Measurements from ENCODE around the gene PIGR. TPM values are rescaled to one million over a fixed set of nuclear protein-coding genes. Genes with fewer than 3 reads are reported as not detected.

Gene PIGR
- total RNA-seq, 1 experiment from 2014 or later, result 2.6 TPM

- Histone ChIP-seq H3K27ac (ENCODE audit: low read depth, low read length) (no peak overlapping the region), H3K36me3 (ENCODE audit: control insufficient read depth in 1 of 2, insufficient read depth in 2 of 2, low read length in 2 of 2) (no peaks in the 10 kb centered on the region), H3K4me2 (ENCODE audit: low read length) (no peak overlapping the region), H2AFZ (ENCODE audit: low read depth, low read length, poor library complexity, severe bottlenecking) (no peak overlapping the region), H3K4me1 (ENCODE audit: control insufficient read depth in 1 of 2, insufficient read depth in 2 of 2, low read length in 2 of 2) (no peaks in the 10 kb centered on the region), H3K9ac (ENCODE audit: low read length) (no peak overlapping the region), H4K20me1 (ENCODE audit: insufficient read depth) (no peaks in the 10 kb centered on the region), H3K4me3 (replicated peaks in 1 of 2; ENCODE audit: low read depth in 1 of 2, low read length in 2 of 2) (no peak overlapping the region), H3K9me2 (ENCODE audit: insufficient read depth) (no peaks in the 10 kb centered on the region), H3K79me2 (ENCODE audit: insufficient read depth, low read length) (no peaks in the 10 kb centered on the region), H3K27me3 (ENCODE audit: insufficient read depth, low read length) (peaks cover 11% of the 10 kb centered on the region; the same call in 1 of the 2 replicates), H3K9me3 (ENCODE audit: control insufficient read depth in 1 of 2, insufficient read depth in 1 of 2, low read depth in 1 of 2, low read length in 2 of 2) (no peaks in the 10 kb centered on the region)
- intact Hi-C loops (cut with micrococcal nuclease), result no loop called here
- DNase-seq (ENCODE audit: low read depth, low spot score) (no peak), ATAC-seq (no peak)
- ChIA-PET POLR2A (no interaction called here), RAD21 (ENCODE audit: low non-redundant PET in 1 of 2, low total read pairs in 2 of 2, uncharacterized antibody in 2 of 2, unreplicated experiment in 2 of 2) (no interaction called here), CTCF (interaction anchor here (1.1 to 1.3 kb wide), 2 partner anchors 12 to 14 kb away, joined by 3 to 4 read pairs; no protein-coding TSS in a partner anchor)
- TF ChIP-seq YY1 (IDR thresholded peaks at IDR 0.05; ENCODE audit: extremely low read depth, insufficient replicate concordance, low read depth, low read length) (no peak), EZH2phosphoT487 (IDR thresholded peaks at IDR 0.05; ENCODE audit: borderline replicate concordance) (no peak), EZH2 (IDR thresholded peaks at IDR 0.05) (no peak), ZNF274 (IDR thresholded peaks at IDR 0.05; ENCODE audit: low read depth, low read length) (no peak)
- no TSS peak for BruUV-seq (replicated peaks)
Observed at GRCh38 chr1:206947255-206947654, 989 bp upstream of the PIGR start.

- BruUV-seq (replicated peaks), result no TSS peak
Observed at GRCh38 chr1:206945779-206946178, 487 bp downstream of the PIGR start.

More at GRCh38 chr1:206945779-206946178, 487 bp downstream of the PIGR start:
- Histone ChIP-seq H3K4me3 (replicated peaks in 1 of 2; ENCODE audit: low read depth in 1 of 2, low read length in 2 of 2) (no peak overlapping the region), H3K27me3 (ENCODE audit: insufficient read depth, low read length) (peaks cover 11% of the 10 kb centered on the region; the same call in 1 of the 2 replicates), H3K79me2 (ENCODE audit: insufficient read depth, low read length) (no peaks in the 10 kb centered on the region), H4K20me1 (ENCODE audit: insufficient read depth) (no peaks in the 10 kb centered on the region), H2AFZ (ENCODE audit: low read depth, low read length, poor library complexity, severe bottlenecking) (no peak overlapping the region), H3K9me2 (ENCODE audit: insufficient read depth) (no peaks in the 10 kb centered on the region), H3K27ac (ENCODE audit: low read depth, low read length) (no peak overlapping the region), H3K9ac (ENCODE audit: low read length) (no peak overlapping the region), H3K4me2 (ENCODE audit: low read length) (no peak overlapping the region), H3K36me3 (ENCODE audit: control insufficient read depth in 1 of 2, insufficient read depth in 2 of 2, low read length in 2 of 2) (no peaks in the 10 kb centered on the region), H3K4me1 (ENCODE audit: control insufficient read depth in 1 of 2, insufficient read depth in 2 of 2, low read length in 2 of 2) (no peaks in the 10 kb centered on the region), H3K9me3 (ENCODE audit: control insufficient read depth in 1 of 2, insufficient read depth in 1 of 2, low read depth in 1 of 2, low read length in 2 of 2) (no peaks in the 10 kb centered on the region)
- DNase-seq (ENCODE audit: low read depth, low spot score), result no peak
- ChIA-PET CTCF (interaction anchor here (0.9 to 2.6 kb wide), 2 partner anchors 10 to 33 kb away, joined by 3 to 14 read pairs; no protein-coding TSS in a partner anchor), POLR2A (interaction anchor here (0.6 kb wide), 1 partner anchor 19 kb away, joined by 8 read pairs; no protein-coding TSS in a partner anchor), RAD21 (ENCODE audit: low non-redundant PET in 1 of 2, low total read pairs in 2 of 2, uncharacterized antibody in 2 of 2, unreplicated experiment in 2 of 2) (no interaction called here)
- intact Hi-C loops (cut with micrococcal nuclease), result no loop called here
- ATAC-seq, result no peak
- TF ChIP-seq POLR2A (IDR thresholded peaks at IDR 0.05; ENCODE audit: borderline replicate concordance, extremely low read depth, insufficient read depth, insufficient read length), result no peak
- no peak for TF ChIP-seq ATF3 (IDR thresholded peaks at IDR 0.05)
- no peak for TF ChIP-seq EZH2phosphoT487 (IDR thresholded peaks at IDR 0.05; ENCODE audit: borderline replicate concordance)
- TF ChIP-seq ZFX (IDR thresholded peaks at IDR 0.05), result no peak
- no peak for TF ChIP-seq FOSL1 (IDR thresholded peaks at IDR 0.05; ENCODE audit: low read depth)
- TF ChIP-seq SP1 (IDR thresholded peaks at IDR 0.05; ENCODE audit: low read depth), result no peak
- no peak for TF ChIP-seq CTCF (IDR thresholded peaks at IDR 0.05 in 2 of 3, conservative IDR thresholded peaks at IDR 0.05 in 1 of 3; ENCODE audit: borderline replicate concordance in 1 of 3, insufficient read depth in 1 of 3, low read depth in 2 of 3, low read length in 2 of 3)
- no peak for TF ChIP-seq ZNF274 (IDR thresholded peaks at IDR 0.05; ENCODE audit: low read depth, low read length)

Data from HCT116 (cell line).